Caco-2 (cell line): ENCODE data around the gene SCAP. TPM values are rescaled to one million over a fixed set of nuclear protein-coding genes. Genes with fewer than 3 reads are reported as not detected.

ENCODE experiments used
- BruUV-seq: library from RNA; stranded (reverse); fragments of 400-500 nt; replicated peaks from 2 replicates; lab custom pipeline; 2021; lab: Mats Ljungman, UMichigan
- CTCF ChIA-PET: fragments of 300-600 bp; sonication (Branson Sonifier 250); formaldehyde crosslinking; loops from one replicate; lab custom pipeline; 2022; ENCODE audit warnings: antibody characterized with exemption; lab: Charles Lee
- POLR2A ChIA-PET: fragments of 300-600 bp; sonication (Branson Sonifier 250); formaldehyde crosslinking; loops from one replicate; lab custom pipeline; 2022; ENCODE audit warnings: antibody characterized with exemption; lab: Charles Lee
- DNase-seq, 2 experiments: peaks; one replicate each; pipeline versions ENCODE4 v3.0.0 to v3.0.0-alpha.2; 2020 to 2022
- H3K27me3 ChIP-seq: replicated peaks from 2 replicates; pipeline ENCODE4 v1.6.0; 2011; ENCODE audit warnings: low read length; ENCODE audit not compliant: control insufficient read depth, insufficient read depth
- H3K36me3 ChIP-seq: 2 replicates; pipeline ENCODE4 v1.5.1; 2011; ENCODE audit warnings: low read length; ENCODE audit not compliant: control insufficient read depth, insufficient read depth
- H3K4me1 ChIP-seq: fragments of 250-450 bp; sonication (Bioruptor Pico); 2 replicates; pipeline ENCODE4 v1.5.1; 2020; ENCODE audit warnings: mild to moderate bottlenecking
- H3K4me3 ChIP-seq: 2 replicates; pipeline ENCODE4 v1.5.1; 2011; ENCODE audit warnings: low read depth, mild to moderate bottlenecking, control low read depth, low read length
- H3K9me3 ChIP-seq: fragments of 250-450 bp; sonication (Bioruptor Pico); 2 replicates; pipeline ENCODE4 v1.5.1; 2020; ENCODE audit warnings: mild to moderate bottlenecking, moderate library complexity
- H3K27ac Mint-ChIP-seq: one replicate; pipeline ENCODE4 v1.8.0; 2022; ENCODE audit warnings: mixed read lengths; ENCODE audit not compliant: unreplicated experiment
- H3K27me3 Mint-ChIP-seq: one replicate; pipeline ENCODE4 v1.8.0; 2022; ENCODE audit warnings: mixed read lengths; ENCODE audit not compliant: insufficient read depth, unreplicated experiment
- H3K36me3 Mint-ChIP-seq: one replicate; pipeline ENCODE4 v1.8.0; 2022; ENCODE audit warnings: mild to moderate bottlenecking, mixed read lengths; ENCODE audit not compliant: insufficient read depth, unreplicated experiment
- H3K4me1 Mint-ChIP-seq: one replicate; pipeline ENCODE4 v1.8.0; 2022; ENCODE audit warnings: low read depth, mixed read lengths; ENCODE audit not compliant: unreplicated experiment
- H3K4me3 Mint-ChIP-seq: one replicate; pipeline ENCODE4 v1.8.0; 2022; ENCODE audit warnings: mild to moderate bottlenecking, moderate library complexity, mixed read lengths; ENCODE audit not compliant: unreplicated experiment
- H3K9me3 Mint-ChIP-seq: one replicate; pipeline ENCODE4 v1.8.0; 2022; ENCODE audit warnings: mixed read lengths; ENCODE audit not compliant: unreplicated experiment
- CTCF ChIP-seq, 2 experiments: fragments of 200-600 bp in 1 of 2; IDR thresholded peaks; 1 replicate in 1 of 2; 2 replicates in 1 of 2; pipeline versions ENCODE4 v1.5.1 to v1.8.0; 2011 to 2022; ENCODE audit warnings: antibody characterized with exemption in 1 of 2, control low read depth in 1 of 2, inconsistent platforms in 1 of 2, low read depth in 1 of 2, low read length in 1 of 2, mild to moderate bottlenecking in 1 of 2, moderate library complexity in 1 of 2; ENCODE audit not compliant: insufficient read depth in 1 of 2, severe bottlenecking in 1 of 2, unreplicated experiment in 1 of 2
- intact Hi-C: fragments of 100-400 bp; cut with micrococcal nuclease; formaldehyde crosslinking; loops from one replicate; pipeline ENCODE4 v1.10.0; 2022; ENCODE audit not compliant: unreplicated experiment
- total RNA-seq: library from RNA; stranded (reverse); gene quantifications from 2 replicates; pipeline ENCODE4 v1.2.3, GENCODE V29; 2022

The SCAP gene
- total RNA-seq, 1 experiment from 2014 or later: 115 TPM

GRCh38 chr3:47398228-47398627 lies 77.5 kb downstream of the SCAP start:
- intact Hi-C loops: no loop called here
- POLR2A ChIA-PET: no interaction called here

GRCh38 chr3:47394881-47395280 lies 80.9 kb downstream of the SCAP start:
- H3K27me3 Mint-ChIP-seq: no peaks in the 10 kb centered on the region
- DNase-seq: no peak
- peak overlapping the region; percentile 69 for H3K4me3 Mint-ChIP-seq
- BruUV-seq: no TSS peak
- CTCF ChIA-PET: interaction anchor here (0.9 to 2.1 kb wide), 3 partner anchors 10 to 26 kb away, joined by 3 to 13 read pairs (median 5); no protein-coding TSS in a partner anchor
- H3K27me3 ChIP-seq: no peaks in the 10 kb centered on the region
- TF ChIP-seq CTCF (IDR thresholded peaks at IDR 0.05; ENCODE audit: insufficient read depth in 1 of 2, low read depth in 1 of 2, low read length in 1 of 2, severe bottlenecking in 1 of 2, unreplicated experiment in 1 of 2): no peak
- peaks cover 33% of the 10 kb centered on the region for H3K4me1 ChIP-seq
- peak overlapping the region; percentile 90 for H3K27ac Mint-ChIP-seq
- no peaks in the 10 kb centered on the region for H3K9me3 Mint-ChIP-seq
- H3K9me3 ChIP-seq: no peaks in the 10 kb centered on the region
- H3K36me3 ChIP-seq: no peaks in the 10 kb centered on the region; the same call in none of the 2 replicates
- H3K4me3 ChIP-seq: no peak overlapping the region
- intact Hi-C loops: loop anchor here (1.0 kb wide), 2 partner anchors 10 to 15 kb away; no protein-coding TSS in a partner anchor
- POLR2A ChIA-PET: interaction anchor here (0.6 to 2.2 kb wide), 2 partner anchors 14 to 47 kb away, joined by 13 to 15 read pairs; partner anchors contain the start of gene PTPN23
- H3K36me3 Mint-ChIP-seq: peaks cover 45% of the 10 kb centered on the region
- peaks cover 17% of the 10 kb centered on the region for H3K4me1 Mint-ChIP-seq

More at GRCh38 chr3:47398228-47398627, 77.5 kb downstream of the SCAP start:
- peaks cover 17% of the 10 kb centered on the region for H3K4me1 Mint-ChIP-seq
- H3K27ac Mint-ChIP-seq: no peak overlapping the region
- H3K27me3 Mint-ChIP-seq: no peaks in the 10 kb centered on the region
- Histone ChIP-seq H3K9me3 (no peaks in the 10 kb centered on the region), H3K27me3 (no peaks in the 10 kb centered on the region), H3K36me3 (no peaks in the 10 kb centered on the region; the same call in none of the 2 replicates), H3K4me1 (peaks cover 23% of the 10 kb centered on the region), H3K4me3 (no peak overlapping the region)
- no peak for TF ChIP-seq CTCF (IDR thresholded peaks at IDR 0.05; ENCODE audit: insufficient read depth in 1 of 2, low read depth in 1 of 2, low read length in 1 of 2, severe bottlenecking in 1 of 2, unreplicated experiment in 1 of 2)
- DNase-seq: no peak
- no peaks in the 10 kb centered on the region for H3K9me3 Mint-ChIP-seq
- H3K36me3 Mint-ChIP-seq: peaks cover 62% of the 10 kb centered on the region
- no peak overlapping the region for H3K4me3 Mint-ChIP-seq
- no TSS peak for BruUV-seq
- CTCF ChIA-PET: no interaction called here

GRCh38 chr3:47394140-47394870 lies 81.4 kb downstream of the SCAP start:
- Histone ChIP-seq H3K4me3 (peak overlapping the region; percentile 5; the same call in 1 of the 2 replicates), H3K27me3 (no peaks in the 10 kb centered on the region), H3K4me1 (peaks cover 33% of the 10 kb centered on the region), H3K36me3 (no peaks in the 10 kb centered on the region; the same call in none of the 2 replicates), H3K9me3 (no peaks in the 10 kb centered on the region)
- peak in 1 of 2 experiments; percentile 42 for TF ChIP-seq CTCF (IDR thresholded peaks at IDR 0.05; ENCODE audit: insufficient read depth in 1 of 2, low read depth in 1 of 2, low read length in 1 of 2, severe bottlenecking in 1 of 2, unreplicated experiment in 1 of 2)
- Mint-ChIP-seq H3K27me3 (no peaks in the 10 kb centered on the region), H3K4me3 (peak overlapping the region; percentile 69), H3K36me3 (peaks cover 40% of the 10 kb centered on the region), H3K4me1 (peaks cover 17% of the 10 kb centered on the region), H3K27ac (peak overlapping the region; percentile 90), H3K9me3 (no peaks in the 10 kb centered on the region)
- peak; percentile 82 to 87 for DNase-seq
- intact Hi-C loops: loop anchor here (1.0 kb wide), 2 partner anchors 9 to 14 kb away; no protein-coding TSS in a partner anchor
- ChIA-PET POLR2A (interaction anchor here (0.6 to 2.2 kb wide), 2 partner anchors 14 to 48 kb away, joined by 13 to 15 read pairs; partner anchors contain the start of gene PTPN23), CTCF (interaction anchor here (0.9 to 2.1 kb wide), 5 partner anchors 11 to 27 kb away, joined by 3 to 13 read pairs (median 5); partner anchors contain the start of gene PTPN23)
- BruUV-seq: no TSS peak
